Measurements from ENCODE around the gene CSTB.

CSTB gene

DNA sequence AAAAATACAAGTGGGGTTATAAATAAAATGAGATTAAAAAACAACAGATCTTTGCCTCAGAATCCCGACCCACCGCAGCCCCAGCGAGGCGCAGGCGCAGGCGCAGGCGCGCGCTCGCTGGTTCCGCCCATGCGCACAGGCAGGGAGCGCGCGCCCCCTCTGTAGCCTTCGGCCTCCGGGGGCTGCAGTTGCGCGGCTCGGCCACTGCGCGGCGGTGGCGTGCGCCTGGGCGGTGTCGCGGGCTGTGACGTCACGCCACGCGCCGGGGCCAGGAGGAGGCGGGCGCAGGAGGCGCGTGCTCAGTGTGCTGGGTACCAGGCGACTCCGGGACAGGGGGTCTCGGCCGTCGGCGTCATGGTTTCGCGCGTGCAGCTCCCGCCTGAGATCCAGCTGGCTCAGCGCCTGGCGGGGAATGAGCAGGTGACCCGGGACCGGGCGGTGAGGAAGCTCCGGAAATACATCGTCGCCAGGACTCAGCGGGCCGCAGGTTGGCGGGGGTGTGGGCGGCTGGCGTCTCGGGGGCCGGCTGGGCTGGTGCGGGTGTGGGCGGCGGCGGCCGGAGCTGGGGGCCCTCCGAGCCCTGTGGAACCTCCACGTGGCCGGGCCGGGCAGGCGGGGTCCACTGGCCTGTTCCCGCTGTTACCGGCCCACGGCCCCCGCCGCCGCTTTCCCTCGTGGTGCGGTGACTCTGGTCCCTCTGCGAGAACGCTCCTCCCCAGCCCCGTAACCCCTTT lies 13.3 kb upstream of the CSTB start, which contains the start of gene RRP1:
Gene RRP1 (plus strand): TSS at position 302 of the 734 bp plus-strand sequence. CDS start 53 bp downstream, at position 355.
- DNase-seq = peak; percentile 96

GRCh38 chr21:43786807-43787440 lies 10.8 kb upstream of the CSTB start:
- DNase-seq = no peak

- DNase-seq = no peak
Measured at GRCh38 chr21:43786300-43786806, 10.2 kb upstream of the CSTB start.

GRCh38 chr21:43785134-43785533 lies 9.0 kb upstream of the CSTB start:
- no peak for DNase-seq

- peak; percentile 39 for DNase-seq
Measured at GRCh38 chr21:43783098-43783700, 7.1 kb upstream of the CSTB start.

DNA sequence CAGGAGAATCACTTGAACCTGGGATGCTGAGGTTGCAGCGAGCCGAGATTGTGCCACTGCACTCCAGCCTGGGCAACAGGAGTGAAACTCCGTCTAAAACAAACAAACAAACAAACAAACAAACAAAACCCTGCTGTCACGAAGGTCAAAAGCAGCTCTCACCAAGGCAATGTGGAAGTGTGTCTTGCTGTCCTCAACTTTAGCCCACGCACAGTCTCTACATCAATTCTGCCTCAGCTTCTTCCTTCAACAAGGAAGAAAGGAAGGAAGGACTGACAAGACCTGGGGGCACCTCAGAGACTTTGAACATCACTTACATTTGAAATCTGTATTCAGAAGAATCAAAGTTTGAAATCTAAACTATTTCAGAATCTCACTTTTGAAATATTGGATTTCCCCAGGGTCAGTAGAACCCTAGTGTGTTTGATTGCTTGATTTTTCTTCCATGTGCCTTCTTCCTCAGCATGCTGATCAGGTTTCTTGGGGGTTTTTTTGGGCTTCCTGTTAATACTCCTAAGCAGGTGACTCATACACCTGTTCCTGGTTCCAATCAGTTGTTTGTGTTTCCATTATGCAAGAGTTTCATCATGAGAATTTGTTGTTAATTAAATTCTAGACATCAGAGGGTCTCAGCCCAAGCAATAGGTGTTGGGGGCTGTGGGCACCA lies 6.5 kb upstream of the CSTB start:
- DNase-seq = no peak

DNA sequence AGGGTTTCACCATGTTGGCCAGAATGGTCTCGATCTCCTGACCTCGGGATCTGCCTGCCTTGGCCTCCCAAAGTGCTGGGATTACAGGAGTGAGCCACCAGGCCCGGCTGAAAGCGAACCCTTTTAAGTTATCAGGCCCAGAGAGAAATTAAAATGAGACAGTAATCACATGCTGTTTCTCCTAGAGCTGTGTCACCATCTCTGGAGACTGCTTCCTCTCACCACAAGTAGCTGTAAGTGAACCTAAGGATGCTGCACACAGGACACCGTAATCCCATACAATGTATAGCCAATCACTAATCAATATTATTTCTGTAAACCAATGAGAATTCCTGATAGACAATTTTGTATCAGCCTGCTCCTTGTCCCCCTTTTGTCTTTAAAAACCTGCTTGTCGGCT lies 5.7 kb upstream of the CSTB start:
- no peak for DNase-seq

- no peak for DNase-seq
Measured at GRCh38 chr21:43779660-43780059, 3.6 kb upstream of the CSTB start.

DNA sequence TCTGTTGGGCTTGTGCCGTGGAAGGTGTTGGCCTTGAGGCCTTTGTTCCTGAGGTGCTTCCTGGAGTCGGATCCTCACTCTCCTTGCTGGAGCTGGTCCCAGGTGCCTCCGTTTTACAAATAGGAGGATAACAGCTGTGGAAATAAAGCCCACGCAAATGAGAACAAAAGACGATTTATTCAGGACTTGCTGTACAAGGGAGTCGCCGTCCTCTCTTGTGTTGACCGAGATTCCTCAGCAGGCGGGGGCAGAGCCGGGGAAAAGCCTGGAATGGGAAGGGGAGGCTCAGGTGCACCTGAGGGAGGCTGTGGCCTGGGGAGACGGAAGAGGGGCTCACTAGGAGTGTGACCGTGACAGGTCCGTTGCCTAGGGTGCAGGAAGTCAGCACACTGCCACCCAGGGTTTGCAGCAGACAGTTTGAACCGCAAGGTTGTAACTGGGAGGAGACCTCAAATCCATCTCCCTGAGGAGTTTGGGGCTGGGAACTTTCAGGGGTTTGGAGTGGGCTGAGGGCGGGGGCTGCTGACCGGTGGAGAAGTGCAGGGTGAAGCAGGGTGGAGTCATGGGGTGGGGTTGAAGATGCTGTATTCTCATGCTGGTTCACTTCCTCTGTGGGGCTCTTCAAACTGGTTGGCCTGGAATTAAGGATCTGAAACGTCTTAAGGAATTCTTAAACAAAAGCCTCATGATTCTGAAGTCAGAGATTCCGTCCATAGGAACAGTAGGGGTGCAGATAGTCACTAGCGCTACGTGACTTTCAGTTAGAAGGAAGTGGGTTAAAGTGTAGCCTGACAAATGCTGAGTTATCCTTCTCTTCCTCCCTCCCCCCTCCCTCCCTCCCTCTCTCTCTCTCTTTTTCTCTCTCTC lies 2.6 kb upstream of the CSTB start:
- DNase-seq = no peak

DNA sequence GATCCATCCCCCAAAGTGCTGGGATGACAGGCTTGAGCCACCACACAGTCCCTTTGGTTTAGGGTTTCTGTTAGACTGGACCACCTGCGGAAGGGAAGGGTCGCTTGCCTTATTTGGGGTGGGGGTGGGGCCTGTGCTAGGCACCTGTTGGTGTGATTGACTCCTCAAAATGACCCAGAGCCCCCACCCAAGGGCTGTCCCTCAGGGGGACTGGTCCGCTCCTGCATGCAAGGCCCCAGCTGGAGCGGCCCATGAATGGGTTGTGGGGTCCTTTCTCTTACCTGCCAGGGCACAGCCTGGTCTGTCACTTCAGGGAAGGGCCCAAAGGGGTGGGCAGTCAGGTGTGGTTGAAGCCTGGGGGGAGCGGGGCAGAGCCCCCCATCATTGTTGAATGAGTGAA lies 1.8 kb upstream of the CSTB start:
- no peak for DNase-seq

GRCh38 chr21:43775190-43775589 lies 918 bp downstream of the CSTB start:
- no peak for DNase-seq

DNA sequence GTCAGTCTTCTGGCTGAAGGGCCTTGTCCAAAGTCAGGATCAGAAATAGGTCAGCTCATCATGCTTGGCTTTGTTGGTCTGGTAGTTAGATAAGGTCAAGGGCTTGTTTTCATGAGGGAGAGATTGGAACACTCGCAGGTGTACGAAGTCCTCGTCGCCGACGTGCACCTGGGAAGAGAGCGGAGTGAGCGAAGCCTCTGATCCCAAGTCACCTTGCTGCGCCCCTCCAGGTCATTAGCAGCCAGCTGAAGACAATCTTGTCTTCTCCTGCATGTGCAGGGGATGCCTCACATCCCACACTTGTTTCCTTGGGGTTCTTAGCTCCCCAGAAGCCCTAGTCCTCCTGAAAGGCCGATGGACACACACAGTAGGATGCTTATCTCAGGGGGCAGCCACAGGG lies 1.9 kb downstream of the CSTB start:
- DNase-seq = no peak

GRCh38 chr21:43772425-43772821 lies 3.7 kb downstream of the CSTB start:
- DNase-seq = no peak

- no peak for DNase-seq
Measured at GRCh38 chr21:43771698-43772424, 4.2 kb downstream of the CSTB start.

- no peak for DNase-seq
Measured at GRCh38 chr21:43771199-43771675, 4.9 kb downstream of the CSTB start.

- DNase-seq = no peak
Measured at GRCh38 chr21:43770066-43770655, 5.9 kb downstream of the CSTB start.

GRCh38 chr21:43769325-43769958 lies 6.7 kb downstream of the CSTB start:
- no peak for DNase-seq

DNA sequence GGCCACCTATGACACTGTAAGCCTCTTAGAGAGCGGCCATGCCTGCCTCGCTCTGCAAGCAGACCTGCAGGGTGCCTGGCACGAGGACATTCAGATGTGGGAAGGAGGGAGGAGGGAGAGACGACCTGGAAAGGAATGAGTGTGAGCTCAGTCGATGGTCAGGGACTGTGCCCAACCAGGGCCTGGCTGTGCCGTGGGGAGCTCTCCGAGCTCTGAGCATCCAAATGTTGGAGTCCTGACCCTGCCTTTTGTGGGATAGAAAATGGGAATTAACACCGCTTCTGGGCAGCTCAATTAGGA lies 7.3 kb downstream of the CSTB start:
- no peak for DNase-seq

GRCh38 chr21:43767984-43768867 lies 7.9 kb downstream of the CSTB start:
- DNase-seq = no peak

- DNase-seq = no peak
Measured at GRCh38 chr21:43767498-43767983, 8.6 kb downstream of the CSTB start.
